H9 (cell line): ENCODE measurements around the gene GRAMD1B. TPM values are rescaled to one million over a fixed set of nuclear protein-coding genes. Genes with fewer than 3 reads are reported as not detected.

Source experiments
- DNase-seq: peaks from one replicate; pipeline ENCODE4 v3.0.0-alpha.2; 2017
- H2AFZ ChIP-seq: one replicate; pipeline ENCODE4 v1.6.1; 2013; ENCODE audit warnings: mild to moderate bottlenecking, low read length, control low read depth, moderate library complexity
- H2AK5ac ChIP-seq: 2 replicates; pipeline ENCODE4 v1.6.1; 2013; ENCODE audit warnings: low read length, control low read depth, mixed read lengths; ENCODE audit not compliant: insufficient read length
- H2BK120ac ChIP-seq: one replicate; pipeline ENCODE4 v1.6.1; 2013; ENCODE audit warnings: low read depth, mild to moderate bottlenecking, low read length, control low read depth, inconsistent platforms; ENCODE audit not compliant: poor library complexity, severe bottlenecking
- H2BK12ac ChIP-seq: 2 replicates; pipeline ENCODE4 v1.6.1; 2013; ENCODE audit warnings: low read length, control low read depth, mixed read lengths, low read depth; ENCODE audit not compliant: insufficient read length
- H2BK15ac ChIP-seq: 2 replicates; pipeline ENCODE4 v1.6.1; 2013; ENCODE audit warnings: low read depth, low read length, control low read depth
- H2BK20ac ChIP-seq: one replicate; pipeline ENCODE4 v1.6.1; 2013; ENCODE audit warnings: low read depth, mild to moderate bottlenecking, low read length, control low read depth, inconsistent platforms; ENCODE audit not compliant: poor library complexity, severe bottlenecking
- H2BK5ac ChIP-seq: 2 replicates; pipeline ENCODE4 v1.6.1; 2013; ENCODE audit warnings: low read length, control low read depth, mixed read lengths; ENCODE audit not compliant: insufficient read length
- H3K14ac ChIP-seq: 2 replicates; pipeline ENCODE4 v1.6.1; 2013; ENCODE audit warnings: low read length, control low read depth; ENCODE audit not compliant: insufficient read depth
- H3K18ac ChIP-seq: 2 replicates; pipeline ENCODE4 v1.6.1; 2013; ENCODE audit warnings: low read depth, mild to moderate bottlenecking, mixed read lengths, low read length, control low read depth; ENCODE audit not compliant: insufficient read length
- H3K23ac ChIP-seq: 2 replicates; pipeline ENCODE4 v1.6.1; 2013; ENCODE audit warnings: low read length, control low read depth, mixed read lengths, low read depth; ENCODE audit not compliant: insufficient read length
- H3K23me2 ChIP-seq: 2 replicates; pipeline ENCODE4 v1.6.1; 2013; ENCODE audit warnings: low read depth, mild to moderate bottlenecking, mixed read lengths, low read length, control low read depth; ENCODE audit not compliant: insufficient read length, poor library complexity, severe bottlenecking
- H3K27ac ChIP-seq: 2 replicates; pipeline ENCODE4 v1.5.1; 2013; ENCODE audit warnings: low read length, control low read depth, mixed read lengths, low read depth; ENCODE audit not compliant: insufficient read length
- H3K27me3 ChIP-seq: 2 replicates; pipeline ENCODE4 v1.6.1; 2013; ENCODE audit warnings: low read length, control low read depth, inconsistent platforms; ENCODE audit not compliant: insufficient read depth
- H3K4ac ChIP-seq: 2 replicates; pipeline ENCODE4 v1.6.1; 2013; ENCODE audit warnings: low read depth, mild to moderate bottlenecking, control low read depth, inconsistent platforms, low read length, moderate library complexity
- H3K4me1 ChIP-seq: 2 replicates; pipeline ENCODE4 v1.6.1; 2013; ENCODE audit warnings: low read length, control low read depth, inconsistent platforms; ENCODE audit not compliant: insufficient read depth
- H3K4me2 ChIP-seq: 2 replicates; pipeline ENCODE4 v1.6.1; 2013; ENCODE audit warnings: low read length, control low read depth, mixed read lengths; ENCODE audit not compliant: insufficient read length, insufficient read depth
- H3K56ac ChIP-seq: 2 replicates; pipeline ENCODE4 v1.6.1; 2013; ENCODE audit warnings: low read depth, mild to moderate bottlenecking, mixed read lengths, low read length, control low read depth; ENCODE audit not compliant: insufficient read length
- H3K79me1 ChIP-seq: 2 replicates; pipeline ENCODE4 v1.6.1; 2013; ENCODE audit warnings: low read depth, mild to moderate bottlenecking, moderate library complexity, low read length, control low read depth, inconsistent platforms; ENCODE audit not compliant: insufficient read depth, poor library complexity, severe bottlenecking
- H3K79me2 ChIP-seq: 2 replicates; pipeline ENCODE4 v1.6.1; 2013; ENCODE audit warnings: low read length, control low read depth, inconsistent platforms; ENCODE audit not compliant: insufficient read depth
- H3K9ac ChIP-seq: 2 replicates; pipeline ENCODE4 v1.6.1; 2013; ENCODE audit warnings: low read length, control low read depth, mixed read lengths; ENCODE audit not compliant: insufficient read length; ENCODE audit errors: extremely low read depth
- H3K9me3 ChIP-seq: one replicate; pipeline ENCODE4 v1.6.1; 2013; ENCODE audit warnings: low read depth, low read length, inconsistent platforms; ENCODE audit not compliant: control insufficient read depth
- H3T11ph ChIP-seq: one replicate; pipeline ENCODE4 v1.6.1; 2013; ENCODE audit warnings: mild to moderate bottlenecking, low read length, control low read depth, inconsistent platforms
- H4K20me1 ChIP-seq: one replicate; pipeline ENCODE4 v1.6.1; 2013; ENCODE audit not compliant: control insufficient read depth, insufficient read length, insufficient read depth
- H4K5ac ChIP-seq: 2 replicates; pipeline ENCODE4 v1.6.1; 2013; ENCODE audit warnings: low read depth, mild to moderate bottlenecking, mixed read lengths, low read length, control low read depth; ENCODE audit not compliant: insufficient read length
- H4K8ac ChIP-seq: replicated peaks from 2 replicates; pipeline ENCODE4 v1.6.1; 2013; ENCODE audit warnings: low read length, control low read depth, mixed read lengths, low read depth; ENCODE audit not compliant: insufficient read length
- H4K91ac ChIP-seq: 2 replicates; pipeline ENCODE4 v1.6.1; 2013; ENCODE audit warnings: low read depth, mild to moderate bottlenecking, moderate library complexity, mixed read lengths, low read length, control low read depth; ENCODE audit not compliant: insufficient read length
- H3K27ac Mint-ChIP-seq, 3 experiments: 2 replicates in 2 of 3; 3 replicates in 1 of 3; pipeline ENCODE4 v1.8.0; 2020 to 2021; ENCODE audit warnings: mixed read lengths in 3 of 3, mild to moderate bottlenecking in 1 of 3, moderate library complexity in 1 of 3
- H3K27me3 Mint-ChIP-seq: 2 replicates; pipeline ENCODE4 v1.8.0; 2021; ENCODE audit warnings: low read depth, mild to moderate bottlenecking, moderate library complexity, mixed read lengths
- H3K36me3 Mint-ChIP-seq, 3 experiments: 2 replicates in 2 of 3; 3 replicates in 1 of 3; pipeline ENCODE4 v1.8.0; 2020 to 2021; ENCODE audit warnings: low read depth in 3 of 3, mixed read lengths in 3 of 3; ENCODE audit not compliant: insufficient read depth in 1 of 3
- H3K4me1 Mint-ChIP-seq, 2 experiments: 2 replicates each; pipeline ENCODE4 v1.8.0; 2020; ENCODE audit warnings: mixed read lengths in 2 of 2
- H3K4me3 Mint-ChIP-seq, 2 experiments: 2 replicates in 1 of 2; 3 replicates in 1 of 2; pipeline ENCODE4 v1.8.0; 2020 to 2021; ENCODE audit warnings: mild to moderate bottlenecking in 2 of 2, mixed read lengths in 2 of 2, moderate library complexity in 1 of 2
- H3K9me3 Mint-ChIP-seq, 2 experiments: 2 replicates in 1 of 2; 3 replicates in 1 of 2; pipeline ENCODE4 v1.8.0; 2020; ENCODE audit warnings: mild to moderate bottlenecking in 2 of 2, mixed read lengths in 2 of 2, moderate library complexity in 1 of 2
- CTCF ChIP-seq: fragments of 200-600 bp; sonication (generic); conservative IDR thresholded peaks from 3 replicates; pipeline ENCODE4 v1.8.0; 2021; ENCODE audit warnings: antibody characterized with exemption, mild to moderate bottlenecking
- WGBS: extraction: QIAGEN DNeasy Blood & Tissue Kit; methylation state at CpG from one replicate; pipeline ENCODE4 v1.1.7; 2013; ENCODE audit warnings: missing lambda C conversion rate, low lambda C conversion rate, mixed read lengths; ENCODE audit not compliant: insufficient read length; ENCODE audit errors: extremely low coverage; 5-methylcytosine and 5-hydroxymethylcytosine counted together
- total RNA-seq: library from RNA; stranded (reverse); gene quantifications from 2 replicates; pipeline ENCODE4 v1.2.1, GENCODE V29; 2021

Gene GRAMD1B
- total RNA-seq, 1 experiment from 2014 or later: 25.9 TPM

- no peak for TF ChIP-seq CTCF
- H3K4me3 Mint-ChIP-seq: no peak overlapping the region
These were observed 90.9 kb downstream of the GRAMD1B start for GRCh38 chr11:123521001-123521400.

More at GRCh38 chr11:123521001-123521400, 90.9 kb downstream of the GRAMD1B start:
- H3K23me2 ChIP-seq: no peaks in the 10 kb centered on the region
- H3K14ac ChIP-seq: no peak overlapping the region
- no peak overlapping the region for H2BK15ac ChIP-seq
- Mint-ChIP-seq H3K4me1 (peaks cover 56 to 60% of the 10 kb centered on the region in 2 experiments), H3K27ac (no peak overlapping the region), H3K9me3 (no peaks in the 10 kb centered on the region), H3K27me3 (no peaks in the 10 kb centered on the region), H3K36me3 (peaks cover 0 to 4% (median 0%) of the 10 kb centered on the region in 3 experiments; a peak in 3 of 7 replicates)
- H2BK12ac ChIP-seq: no peak overlapping the region
- no peak overlapping the region for H3K23ac ChIP-seq
- WGBS: no CpG with 5 or more reads among the region's 3 CpGs
- H3K56ac ChIP-seq: no peak overlapping the region
- H2AFZ ChIP-seq: no peak overlapping the region
- no peak overlapping the region for H3K18ac ChIP-seq
- no peak overlapping the region for H3T11ph ChIP-seq
- H2BK5ac ChIP-seq: no peak overlapping the region
- no peak overlapping the region for H3K27ac ChIP-seq
- H2BK20ac ChIP-seq: no peak overlapping the region
- H3K4me2 ChIP-seq: no peak overlapping the region
- H3K4me1 ChIP-seq: peaks cover 20% of the 10 kb centered on the region; the same call in 1 of the 2 replicates
- H3K79me1 ChIP-seq: no peaks in the 10 kb centered on the region
- H4K5ac ChIP-seq: no peak overlapping the region
- no peak for DNase-seq
- no peak overlapping the region for H4K8ac ChIP-seq
- H3K9me3 ChIP-seq: no peaks in the 10 kb centered on the region
- H3K27me3 ChIP-seq: no peaks in the 10 kb centered on the region
- no peaks in the 10 kb centered on the region for H3K79me2 ChIP-seq
- no peak overlapping the region for H3K9ac ChIP-seq
- H2AK5ac ChIP-seq: no peak overlapping the region
- no peaks in the 10 kb centered on the region for H4K20me1 ChIP-seq
- no peak overlapping the region for H4K91ac ChIP-seq
- no peak overlapping the region for H2BK120ac ChIP-seq
- H3K4ac ChIP-seq: no peak overlapping the region
